G401 (cell line): ENCODE data around the gene AFAP1L1. TPM values are rescaled to one million over a fixed set of nuclear protein-coding genes. Genes with fewer than 3 reads are reported as not detected.

Source experiments
- DNase-seq: peaks from one replicate; pipeline ENCODE4 v3.0.0-alpha.2; 2015; ENCODE audit warnings: low spot score
- in situ Hi-C: cut with HindIII; loops from 2 replicates; pipeline ENCODE4 v1.10.0; 2016; ENCODE audit warnings: low sequenced_read_pairs, mixed read lengths
- total RNA-seq: library from RNA; depleted of rRNA; stranded (reverse); fragments of >200 nt; shearing (Covaris generic); gene quantifications from 2 replicates; pipeline ENCODE4 v1.2.3, GENCODE V29; 2014

The AFAP1L1 gene
- total RNA-seq, 1 experiment from 2014 or later = 0.14 TPM

DNA sequence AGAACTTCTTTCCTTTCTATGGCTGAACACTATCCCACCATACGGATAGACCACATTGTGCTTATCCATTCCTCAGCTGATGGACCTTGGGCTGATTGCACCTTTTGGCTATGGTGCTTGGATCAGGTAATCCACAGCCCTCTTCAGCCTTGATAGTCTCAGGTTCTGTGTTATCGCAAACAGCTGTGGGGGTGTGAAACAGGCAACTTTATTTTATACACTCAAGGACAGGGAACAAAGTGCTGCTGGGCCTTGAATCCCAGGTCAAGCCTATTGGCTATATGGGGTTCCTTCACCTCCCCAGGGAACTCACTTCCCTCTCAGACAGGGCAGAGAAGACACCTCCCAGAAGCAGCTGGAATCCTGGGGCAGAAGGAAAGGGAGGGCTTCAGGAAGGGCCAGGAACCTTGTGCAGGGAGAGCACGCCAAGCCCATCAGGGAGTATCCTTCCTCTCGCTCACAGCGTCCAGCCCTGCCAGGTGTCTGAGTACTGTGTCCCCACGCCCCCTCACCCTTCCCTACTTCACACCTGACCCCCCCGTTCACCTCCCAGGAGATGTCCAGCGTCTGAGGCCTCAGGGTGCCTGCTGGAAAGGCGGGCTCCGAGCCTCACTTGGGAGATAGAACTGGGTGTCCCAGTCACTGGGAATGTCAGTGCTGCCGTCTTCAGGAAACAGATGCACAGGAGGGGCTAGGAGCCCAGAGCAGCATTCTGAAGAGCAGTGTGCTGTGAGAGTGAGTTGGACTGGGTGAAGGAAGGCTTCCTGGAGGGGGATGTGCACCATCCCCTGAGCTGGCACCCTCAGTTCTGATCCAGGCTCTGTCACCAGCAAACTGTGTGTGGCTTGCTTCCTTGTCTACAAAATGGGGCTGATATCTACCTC, 32.8 kb downstream of the AFAP1L1 start:
- in situ Hi-C loops = no loop called here
- no peak for DNase-seq

DNA sequence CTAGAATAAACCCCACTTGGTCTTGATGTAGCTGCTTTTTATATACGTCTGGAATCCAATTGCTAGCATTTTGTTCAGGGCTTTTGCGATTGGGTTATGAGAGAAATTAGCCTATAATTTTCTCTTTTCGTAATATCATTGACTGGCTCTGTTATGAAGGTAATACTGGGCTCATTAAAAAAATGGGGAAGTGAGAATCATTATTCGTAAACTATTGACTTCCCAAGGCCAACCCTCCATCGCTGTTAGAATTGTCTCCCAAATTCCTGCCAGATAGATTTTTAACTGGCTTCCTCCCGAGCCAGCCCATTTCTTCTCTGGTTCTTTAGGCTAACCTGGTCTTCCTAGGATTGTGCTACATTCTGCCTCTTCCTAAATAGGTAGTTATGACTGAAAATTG, 37.7 kb downstream of the AFAP1L1 start:
- DNase-seq = no peak
- in situ Hi-C loops = no loop called here

DNA sequence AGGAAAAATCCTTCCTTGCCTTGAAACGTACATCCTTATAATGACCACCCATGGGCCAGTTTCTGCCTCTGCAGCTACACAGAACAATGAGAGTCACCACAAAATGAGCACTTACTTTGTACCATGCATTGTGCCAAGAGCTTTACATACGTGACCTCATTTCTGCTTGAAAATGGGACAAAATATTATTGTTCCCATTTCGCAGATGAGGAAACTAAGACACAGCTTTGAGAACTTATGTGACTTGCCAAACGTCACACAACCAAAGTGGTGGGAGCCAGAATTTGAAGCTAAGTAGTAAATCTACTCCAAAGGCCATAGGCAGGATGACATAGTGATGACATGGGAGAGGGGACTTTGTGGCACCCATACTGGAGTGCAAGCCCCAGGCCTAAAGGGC, 38.8 kb downstream of the AFAP1L1 start:
- in situ Hi-C loops = no loop called here
- no peak for DNase-seq

DNA sequence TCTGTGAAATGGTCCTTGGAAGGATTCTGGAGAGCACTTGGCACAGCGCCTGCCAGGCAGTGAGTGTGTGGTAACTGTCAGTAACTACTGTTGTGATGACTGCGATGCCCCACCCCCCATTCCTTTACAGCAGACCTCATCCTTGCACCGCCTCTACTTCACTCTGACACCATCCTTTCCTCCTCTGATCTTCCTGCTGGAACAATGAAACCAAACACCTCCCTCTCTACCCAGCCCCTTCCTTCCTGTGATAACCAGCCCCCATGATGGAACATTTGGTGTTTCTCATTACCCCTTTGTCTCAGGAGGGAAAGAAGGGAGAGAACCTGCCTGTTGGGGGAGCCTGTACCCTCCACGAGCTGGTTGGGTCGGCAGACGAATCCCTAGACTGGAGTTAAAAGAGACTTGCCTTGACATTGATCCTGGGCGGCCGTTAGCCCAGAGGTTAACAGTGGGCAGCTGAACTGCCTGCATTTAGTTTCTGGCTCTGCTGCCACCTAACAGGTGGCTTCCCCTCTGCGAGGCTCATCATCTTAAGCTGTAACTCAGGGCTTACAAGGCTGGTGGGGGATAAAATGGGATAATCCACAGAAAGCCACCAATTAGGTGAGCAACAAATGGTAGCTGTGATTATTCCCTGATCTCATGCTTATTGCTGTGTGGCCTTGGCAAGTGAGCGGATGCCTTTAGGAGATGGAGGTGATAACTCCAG, 39.4 kb downstream of the AFAP1L1 start:
- in situ Hi-C loops = no loop called here
- no peak for DNase-seq

DNA sequence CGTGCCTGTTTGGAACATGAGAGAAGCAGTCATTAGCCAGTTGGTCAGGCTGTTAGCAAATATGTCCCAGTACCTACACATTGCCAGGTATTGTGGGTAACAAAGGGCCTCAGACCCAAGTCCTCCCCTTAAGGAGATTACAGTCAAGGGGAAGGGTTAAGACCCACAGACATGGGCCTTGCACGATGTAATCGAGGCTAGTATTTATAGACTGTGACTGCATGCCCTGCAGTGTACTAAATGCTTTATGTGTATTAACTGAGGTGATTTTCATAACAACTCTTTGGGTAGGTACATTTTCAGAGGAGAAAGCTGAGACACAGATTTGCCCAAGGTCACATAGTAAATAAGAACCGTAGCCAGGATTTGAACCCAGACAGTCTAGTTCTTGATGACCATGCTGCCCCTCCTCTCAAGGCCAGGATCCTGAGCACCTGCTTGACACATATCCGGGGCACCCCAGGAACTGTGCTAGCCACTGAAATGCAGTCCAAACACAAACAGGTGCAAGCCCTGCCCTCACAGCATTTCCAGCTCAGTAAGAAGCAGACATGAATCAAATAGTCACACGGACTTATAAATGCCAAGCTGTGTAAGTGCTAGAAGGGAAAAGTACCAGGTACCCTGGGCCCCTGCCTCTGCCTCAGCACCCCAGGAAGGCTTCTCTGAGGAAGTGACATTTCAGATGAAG, 41.6 kb downstream of the AFAP1L1 start:
- in situ Hi-C loops = no loop called here
- peak; percentile 44 for DNase-seq

DNA sequence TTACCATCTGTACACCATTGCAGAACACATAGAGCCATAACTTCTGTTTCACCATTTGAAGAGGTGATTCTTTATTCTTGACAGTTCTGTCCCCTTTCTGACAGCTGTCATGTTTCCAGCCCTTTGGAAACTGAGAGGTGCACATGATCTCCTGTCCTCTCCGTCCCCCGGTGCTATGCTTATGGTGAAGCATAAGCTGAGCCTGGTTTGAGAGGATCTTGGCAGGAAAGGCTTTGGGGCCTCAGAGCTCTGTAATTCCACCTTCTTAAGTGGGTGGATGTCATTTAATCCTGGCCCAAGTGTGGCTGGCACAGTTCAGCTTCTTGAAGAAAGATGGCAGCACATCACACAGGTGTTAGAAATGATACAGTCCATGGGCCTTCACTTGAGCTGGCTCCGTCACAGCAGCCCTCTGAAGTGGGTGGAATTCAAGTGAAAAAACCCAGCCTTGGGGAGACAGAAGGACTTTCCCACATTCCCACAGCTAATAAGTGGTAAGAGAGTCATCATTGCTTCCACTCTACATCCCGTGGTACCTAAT, 43.0 kb downstream of the AFAP1L1 start:
- in situ Hi-C loops = no loop called here
- no peak for DNase-seq

DNA sequence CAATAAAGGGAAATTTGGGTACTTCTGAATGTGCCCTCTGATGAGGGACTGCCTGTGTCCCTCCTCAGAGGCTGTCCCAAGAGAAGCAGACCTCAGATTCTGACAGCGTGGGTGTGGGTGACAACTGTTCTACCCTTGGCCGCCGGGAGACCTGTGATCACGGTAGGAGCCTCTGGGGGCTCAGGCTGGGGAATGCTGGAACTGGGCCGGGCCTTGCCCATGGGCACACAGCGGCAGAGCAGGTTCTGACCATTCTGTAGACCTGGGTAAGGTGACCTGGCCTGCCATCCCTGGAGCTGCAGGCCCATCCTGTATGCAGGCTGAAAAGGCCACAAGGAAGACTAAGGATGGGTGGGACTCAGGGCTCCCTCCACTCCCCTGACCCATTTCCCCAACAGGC, 44.1 kb downstream of the AFAP1L1 start:
- no peak for DNase-seq
- in situ Hi-C loops = no loop called here

DNA sequence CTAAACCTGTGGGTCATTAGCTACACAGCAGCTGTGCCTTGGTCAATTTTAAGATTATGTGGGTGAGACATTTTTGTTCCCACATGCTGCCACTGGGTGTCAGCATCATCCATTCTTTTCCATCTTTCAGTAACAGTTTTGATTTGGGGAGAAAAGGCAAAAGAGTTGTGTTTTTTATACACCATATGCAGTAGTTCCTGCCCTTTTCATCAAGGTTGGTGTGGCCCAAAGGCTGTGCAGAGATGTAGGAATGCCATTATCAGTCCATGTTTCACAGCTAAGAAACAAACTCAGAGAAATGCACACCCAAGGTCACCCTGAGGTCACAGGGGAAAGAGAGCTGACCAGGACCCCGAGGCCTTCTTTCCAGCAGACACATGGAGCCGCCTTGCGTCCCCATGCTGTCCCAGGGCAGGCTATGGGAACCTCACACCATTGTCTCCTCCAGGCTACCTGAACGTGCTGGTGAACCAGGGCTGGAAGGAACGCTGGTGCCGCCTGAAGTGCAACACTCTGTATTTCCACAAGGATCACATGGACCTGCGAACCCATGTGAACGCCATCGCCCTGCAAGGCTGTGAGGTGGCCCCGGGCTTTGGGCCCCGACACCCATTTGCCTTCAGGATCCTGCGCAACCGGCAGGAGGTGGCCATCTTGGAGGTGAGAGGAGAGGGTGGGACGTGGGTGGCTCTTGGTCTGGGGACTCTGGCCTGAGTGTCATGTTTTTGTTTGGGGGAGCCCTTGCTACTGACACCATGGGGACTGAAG, 45.8 kb downstream of the AFAP1L1 start:
- peak; percentile 73 for DNase-seq
- in situ Hi-C loops = no loop called here

DNA sequence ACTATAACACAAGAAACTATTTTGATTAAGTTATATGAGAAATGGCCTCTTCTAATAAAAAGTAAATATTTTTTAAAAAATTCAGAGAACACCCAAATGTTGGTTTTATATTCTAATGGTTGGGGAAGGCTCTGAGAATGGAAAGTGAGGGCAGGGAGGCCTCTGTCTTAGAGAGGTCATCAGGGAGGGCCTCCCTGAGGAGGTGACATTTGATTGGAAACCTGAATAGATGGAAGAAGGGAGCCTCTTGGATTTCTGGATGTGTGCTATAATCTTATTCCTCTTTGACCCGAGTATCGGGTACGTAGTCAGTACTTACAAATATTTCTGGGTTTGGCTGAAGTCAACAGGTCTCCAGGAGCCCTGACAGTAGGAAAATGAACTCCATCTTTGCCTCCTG, 47.5 kb downstream of the AFAP1L1 start:
- in situ Hi-C loops = no loop called here
- DNase-seq = no peak

DNA sequence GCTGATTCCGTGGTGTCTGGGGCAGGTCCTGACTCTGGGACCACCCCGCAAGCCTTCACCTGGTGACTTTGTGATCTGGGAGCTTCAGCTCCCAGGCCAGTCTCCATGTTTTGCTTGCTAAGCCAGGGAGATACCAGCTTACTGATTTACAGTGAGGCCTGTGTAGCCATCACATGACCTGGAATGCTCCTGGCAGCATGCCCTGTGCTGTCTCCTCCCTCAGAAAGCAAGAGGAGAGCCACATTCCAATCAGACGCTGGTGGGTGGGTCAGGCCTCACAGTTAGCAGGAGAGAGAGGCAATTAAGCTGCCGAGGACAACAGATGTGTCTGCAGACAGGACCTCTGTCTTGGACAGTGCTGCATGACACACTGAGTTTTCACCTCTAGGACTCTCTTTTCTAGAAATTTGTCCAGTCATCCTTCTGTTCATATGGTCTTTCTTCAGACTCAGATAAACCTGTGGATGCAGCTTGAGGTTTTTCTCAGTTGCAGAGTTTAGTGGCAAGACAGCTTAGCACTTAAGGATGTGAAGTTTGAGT, 49.2 kb downstream of the AFAP1L1 start:
- DNase-seq = peak; percentile 80
- in situ Hi-C loops = no loop called here

DNA sequence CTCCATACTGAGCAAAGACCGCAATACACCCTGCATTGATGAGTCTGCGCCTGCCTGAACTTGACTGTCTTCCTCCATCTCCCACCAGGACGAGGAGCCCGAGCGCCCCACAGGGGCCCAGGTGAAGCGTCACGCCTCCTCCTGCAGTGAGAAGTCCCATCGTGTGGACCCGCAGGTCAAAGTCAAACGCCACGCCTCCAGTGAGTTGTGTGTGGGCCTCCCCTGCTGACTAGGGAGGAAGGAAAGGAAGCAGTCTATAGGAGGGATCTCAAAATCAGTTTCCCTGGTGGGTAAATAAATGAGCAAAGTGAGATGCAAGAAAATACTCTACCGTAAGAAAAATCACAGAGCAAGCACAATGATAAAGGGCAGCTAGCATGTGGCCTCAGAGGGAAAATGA, 50.9 kb downstream of the AFAP1L1 start:
- in situ Hi-C loops = no loop called here
- no peak for DNase-seq

DNA sequence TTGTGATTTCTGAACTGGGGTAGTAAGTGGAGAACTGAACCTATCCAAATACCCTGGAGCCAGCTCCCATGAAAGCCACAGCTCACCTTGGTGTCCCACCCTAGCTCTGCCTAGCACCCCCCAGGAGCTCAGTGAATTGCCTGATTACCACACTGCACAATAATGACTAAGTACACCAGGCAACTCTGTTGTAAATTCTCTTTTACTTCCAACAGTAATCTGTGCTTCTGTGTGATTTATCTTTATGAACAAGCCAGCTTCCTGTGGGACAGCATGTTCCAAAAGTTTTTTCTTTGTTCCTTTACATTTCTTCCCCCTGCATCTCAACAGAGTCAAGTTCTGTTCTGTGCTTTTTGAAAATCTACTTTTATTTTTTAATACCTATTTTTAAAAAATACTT, 51.6 kb downstream of the AFAP1L1 start:
- in situ Hi-C loops = no loop called here
- DNase-seq = no peak

DNA sequence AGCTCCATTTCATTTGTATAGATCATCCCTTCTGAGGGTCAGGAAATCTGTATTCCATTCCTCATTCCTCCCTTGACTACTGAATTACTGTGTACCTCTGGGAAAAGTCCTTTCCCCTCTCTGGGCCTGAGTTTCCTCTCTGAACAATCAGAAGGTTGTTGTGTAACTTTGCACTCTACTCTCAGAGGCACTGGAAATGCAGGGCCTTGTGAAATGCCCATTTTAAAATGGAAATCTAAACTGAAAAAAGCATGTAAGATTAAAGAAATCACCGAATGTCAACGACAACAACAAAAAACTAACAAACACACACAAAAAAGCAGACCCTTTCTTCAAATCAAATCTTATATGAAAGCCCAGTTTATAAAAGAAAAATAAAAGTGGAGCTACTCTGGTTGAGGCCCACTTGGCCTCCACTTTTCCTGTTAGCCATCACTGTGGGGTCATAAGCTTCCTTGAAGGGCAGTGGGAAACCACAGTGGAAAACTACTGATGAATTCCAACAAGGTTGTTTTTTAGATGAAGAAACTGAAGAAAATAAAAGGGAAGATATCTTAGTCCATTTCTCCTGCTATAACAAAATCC, 52.1 kb downstream of the AFAP1L1 start:
- in situ Hi-C loops = no loop called here
- no peak for DNase-seq

DNA sequence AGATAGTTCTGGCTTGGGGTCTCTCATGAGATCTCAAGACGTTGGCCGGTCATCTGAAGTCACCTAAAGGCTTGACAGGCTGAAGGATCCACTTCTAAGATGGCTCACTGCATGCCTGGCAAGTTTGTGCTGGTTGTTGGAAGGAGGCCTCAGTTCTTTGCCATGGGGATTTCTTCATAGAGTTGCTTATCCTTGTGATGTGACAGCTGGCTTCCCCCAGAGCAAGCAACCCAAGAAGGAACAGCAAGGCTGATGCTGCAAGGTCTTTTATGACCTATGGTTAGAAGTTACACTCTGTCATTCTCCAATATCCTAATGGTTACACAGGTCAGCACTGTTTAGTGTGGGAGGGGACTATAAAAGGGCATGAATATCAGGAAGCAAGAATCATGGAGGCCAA, 53.0 kb downstream of the AFAP1L1 start:
- DNase-seq = no peak
- in situ Hi-C loops = no loop called here

DNA sequence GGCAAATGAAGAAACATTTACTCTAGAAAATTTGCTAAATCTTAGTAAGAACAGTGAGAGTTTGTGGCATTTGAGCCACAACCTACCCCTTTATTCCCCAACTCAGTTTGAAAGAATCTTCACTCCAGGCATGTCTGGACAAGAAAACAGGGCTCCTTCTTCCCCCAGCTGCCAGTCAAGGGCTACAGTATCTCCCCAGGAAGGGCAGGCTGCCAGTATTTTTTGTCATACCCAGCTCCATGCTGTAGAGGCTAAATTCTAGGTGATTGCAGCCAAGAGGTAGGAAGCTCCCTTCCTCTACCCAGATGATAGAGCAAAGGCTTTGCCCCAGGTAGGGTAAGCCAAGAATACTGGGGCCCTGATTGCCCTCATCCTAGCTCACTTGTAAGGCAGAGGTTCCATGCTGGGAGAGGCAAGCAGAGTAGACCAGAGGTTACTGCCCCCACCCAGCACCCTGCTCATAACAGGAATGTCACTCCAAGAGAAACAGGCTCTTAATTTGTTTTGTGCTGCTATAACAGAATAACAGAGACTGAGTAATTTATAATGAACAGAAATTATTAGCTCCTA, 53.6 kb downstream of the AFAP1L1 start:
- in situ Hi-C loops = no loop called here
- DNase-seq = no peak

DNA sequence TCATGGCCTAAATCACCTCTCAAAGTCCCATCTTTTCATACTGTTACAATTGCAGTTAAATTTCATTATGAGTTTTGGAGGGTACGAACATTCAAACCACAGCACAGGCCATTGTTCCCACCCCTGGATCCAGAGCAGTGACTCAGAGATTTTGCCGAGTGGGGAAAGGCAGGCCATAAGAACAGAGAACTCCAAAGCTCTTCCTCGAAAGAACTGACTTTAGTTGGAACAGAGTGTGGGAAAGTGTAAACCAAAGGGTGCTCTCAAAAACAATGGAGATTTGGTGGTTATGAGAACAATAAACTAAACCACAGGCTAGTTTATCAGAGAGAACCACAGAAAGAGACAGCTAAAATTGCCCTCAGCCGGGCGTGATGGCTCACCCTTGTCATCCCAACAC, 54.2 kb downstream of the AFAP1L1 start:
- in situ Hi-C loops = no loop called here
- no peak for DNase-seq

DNA sequence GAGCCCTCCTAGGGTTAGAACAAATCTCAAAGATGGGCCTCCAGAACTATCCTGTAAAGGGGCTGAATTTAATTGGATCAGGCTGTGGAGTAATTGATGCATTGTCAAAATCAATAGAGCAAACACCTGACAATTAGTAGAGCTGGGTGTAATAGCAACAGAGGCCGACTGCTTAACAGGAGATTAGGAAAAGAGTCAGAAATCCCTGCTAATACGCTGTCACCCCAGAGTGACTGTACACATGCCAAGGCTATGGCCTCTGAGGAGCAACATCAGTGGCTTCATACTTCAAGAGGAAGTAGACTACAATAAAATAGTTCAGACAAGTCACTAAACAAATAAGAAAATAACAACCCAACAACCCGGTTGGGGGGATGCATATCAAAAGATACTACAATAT, 55.0 kb downstream of the AFAP1L1 start:
- in situ Hi-C loops = no loop called here
- DNase-seq = no peak

DNA sequence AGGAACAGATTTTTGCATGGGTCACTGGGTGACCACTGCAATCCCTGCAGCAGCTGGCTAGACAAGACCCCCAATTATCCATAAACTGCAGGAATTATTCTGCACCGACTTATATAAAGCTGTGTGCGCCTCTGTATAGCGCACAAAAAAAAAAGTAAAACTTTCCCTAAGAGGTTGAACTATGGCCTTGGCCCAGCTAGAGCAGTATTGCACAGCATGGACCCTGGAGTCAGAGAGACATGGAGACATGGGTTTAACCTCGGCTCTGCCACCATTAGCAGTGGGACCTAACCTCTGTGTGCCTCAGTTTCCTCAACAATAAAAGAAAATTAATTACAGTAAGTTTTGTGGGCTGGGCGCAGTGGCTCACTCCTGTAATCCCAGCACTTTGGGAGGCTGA, 56.5 kb downstream of the AFAP1L1 start:
- DNase-seq = no peak
- in situ Hi-C loops = no loop called here
